HG02642 (cell line): ENCODE data around the gene CDCA7L.
"Not testable (repeated sequence)": the region's sequence is repeated elsewhere in the genome, so short reads cannot be mapped to it uniquely, and the experiment has no call there.

Experiments used
- ATAC-seq: cut with Tn5 transposase; IDR thresholded peaks from one replicate; pipeline ENCODE4 v1.9.1; 2021; ENCODE audit warnings: mild to moderate bottlenecking; ENCODE audit not compliant: unreplicated experiment, poor library complexity

Gene CDCA7L

DNA sequence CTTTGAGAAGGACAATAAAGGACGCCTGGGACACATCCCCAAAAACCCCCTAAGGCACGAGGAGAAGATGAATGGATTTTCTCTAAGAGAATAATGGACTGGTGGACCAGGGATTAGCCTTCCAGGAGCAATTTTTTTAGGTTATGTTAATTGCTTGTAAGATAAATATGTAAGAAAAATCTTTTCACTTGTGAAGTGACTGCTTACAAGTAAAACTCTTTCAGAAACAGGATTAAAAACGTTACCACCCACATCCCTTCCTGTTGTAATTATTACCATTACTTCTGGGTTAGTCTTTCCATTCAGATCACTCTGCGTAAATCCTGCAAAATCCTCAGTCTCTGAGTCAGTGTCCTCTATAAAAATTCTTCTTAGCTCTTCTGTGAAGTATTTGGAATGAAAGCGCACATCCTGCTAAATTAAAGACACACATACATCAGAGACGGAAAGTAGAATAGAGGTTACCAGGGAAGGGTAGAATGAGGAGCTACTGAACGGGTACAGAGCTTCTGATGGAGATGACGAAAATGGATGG is 34.3 kb downstream of the CDCA7L start:
- ATAC-seq, result no peak

DNA sequence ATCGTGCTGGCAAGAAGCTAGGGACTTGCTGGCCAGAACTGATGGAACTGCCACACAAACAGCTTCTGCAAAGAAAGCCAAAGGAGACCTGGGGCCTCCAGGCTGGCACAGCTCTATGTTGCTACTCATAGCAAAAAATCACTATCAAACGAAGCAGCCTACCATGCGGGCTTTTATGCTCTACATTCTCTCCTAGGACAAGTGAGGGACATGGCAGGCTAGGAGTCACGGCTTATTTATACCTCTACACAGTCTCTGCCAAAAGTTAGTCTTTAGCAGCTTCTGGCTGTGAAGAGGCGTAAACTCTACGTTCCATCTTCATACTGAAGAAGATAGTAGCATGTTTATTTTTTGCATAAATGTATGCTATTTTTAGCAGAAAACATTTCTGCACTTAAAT is 35.4 kb downstream of the CDCA7L start:
- no peak for ATAC-seq

DNA sequence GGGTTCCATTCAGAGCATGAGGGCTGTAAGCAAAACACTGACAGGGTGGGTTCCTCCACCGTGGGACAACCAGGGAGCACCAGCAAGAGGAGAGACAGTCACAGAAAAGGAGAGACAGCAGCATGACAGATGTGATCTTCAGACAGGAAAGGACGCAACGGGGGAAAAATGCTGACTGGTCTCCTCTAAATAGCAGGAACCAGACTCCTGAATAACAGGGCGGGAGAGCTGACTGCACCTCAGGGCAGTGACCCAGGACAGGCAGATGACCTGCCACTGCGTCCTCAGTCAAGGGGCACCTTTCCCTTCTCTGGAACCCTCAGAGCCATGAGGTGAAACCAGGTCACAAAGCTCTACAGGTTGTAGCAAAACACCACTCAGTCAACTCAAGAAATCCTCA is 37.0 kb downstream of the CDCA7L start:
- ATAC-seq, result no peak

DNA sequence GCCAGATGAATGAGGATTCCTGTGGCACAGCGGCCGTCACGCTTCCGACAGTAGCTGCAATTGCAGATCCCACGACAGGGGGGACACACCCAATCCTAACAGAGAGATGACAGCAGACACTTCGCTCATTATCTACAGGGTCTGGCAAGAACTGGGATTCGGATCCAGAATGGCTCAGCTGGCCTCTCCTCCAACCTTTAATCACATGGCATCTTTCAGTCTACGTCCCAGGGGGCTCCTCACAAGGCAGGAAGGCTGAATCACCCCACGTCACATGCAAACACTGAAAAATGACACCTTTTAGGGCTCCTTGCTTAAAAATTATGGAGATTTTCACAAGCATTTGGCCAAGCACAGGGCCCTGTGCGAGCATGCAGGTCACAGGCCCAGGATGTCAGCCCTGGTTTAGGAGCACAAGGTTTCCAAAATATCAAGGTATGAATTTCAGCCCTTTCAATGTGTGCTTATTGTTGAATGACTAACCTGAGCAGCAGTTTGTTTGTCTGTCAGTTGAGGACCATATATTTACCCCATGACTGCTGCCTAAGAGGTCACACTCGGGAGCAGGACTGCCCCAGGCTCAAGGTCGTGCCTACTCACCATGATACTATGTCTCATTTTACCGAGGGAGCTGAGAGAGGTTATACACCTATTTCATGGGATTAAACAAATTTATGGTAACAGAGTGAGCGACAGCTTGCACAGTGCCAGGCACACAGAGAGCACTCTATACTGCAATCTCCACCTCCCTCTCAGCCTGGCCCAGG is 42.5 kb downstream of the CDCA7L start:
- ATAC-seq, result no peak

DNA sequence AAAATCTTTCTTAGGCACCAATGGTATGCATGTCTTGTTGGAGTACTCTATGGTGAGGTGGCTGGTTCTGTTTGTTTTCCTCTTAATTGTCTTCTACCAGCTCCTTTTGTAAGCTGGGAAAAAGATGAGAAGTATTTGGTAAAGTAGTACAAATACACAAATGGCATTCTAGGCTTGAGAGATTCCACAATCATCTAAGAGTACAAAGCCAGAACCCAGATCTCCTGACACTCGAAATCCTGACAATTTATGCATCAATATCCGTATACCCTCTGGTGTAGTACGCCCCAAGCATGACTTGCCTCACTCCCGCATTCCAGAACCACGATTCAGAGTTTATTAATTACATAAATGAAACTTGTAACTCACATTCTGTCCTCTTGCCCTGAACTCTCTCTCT is 43.5 kb downstream of the CDCA7L start:
- ATAC-seq, result no peak

DNA sequence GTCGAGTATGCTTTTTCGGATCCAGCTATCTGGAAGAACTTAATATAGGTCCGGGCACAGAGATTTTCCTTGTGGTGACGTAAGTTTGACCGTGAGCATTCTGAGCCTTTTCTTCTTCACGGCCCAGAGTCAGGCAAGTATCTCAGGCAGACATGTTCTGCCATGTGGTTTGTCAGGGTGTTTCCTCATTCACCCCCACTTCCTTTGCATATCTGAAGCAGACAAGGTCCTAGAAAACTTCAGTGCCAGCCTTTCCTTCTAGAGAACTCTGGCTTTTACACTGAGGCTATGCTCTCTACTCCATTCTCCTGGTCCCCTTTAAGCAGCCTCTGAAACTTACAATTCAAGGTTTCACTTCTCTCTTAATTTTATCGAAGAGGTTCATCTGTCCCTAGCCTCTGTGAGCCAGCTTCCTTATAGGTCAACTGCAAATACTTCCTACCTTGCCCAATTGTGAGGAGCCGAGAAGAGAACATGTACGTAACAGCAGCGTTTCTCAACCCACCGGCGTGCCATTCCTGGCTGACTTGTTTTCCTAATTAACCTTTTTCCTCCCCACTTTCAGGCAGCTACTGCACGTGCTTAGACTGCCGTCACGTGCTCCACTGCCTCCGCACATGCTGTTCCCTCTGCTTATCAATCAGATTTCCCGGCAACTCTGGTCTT is 47.3 kb downstream of the CDCA7L start:
- ATAC-seq, result peak; percentile 83

DNA sequence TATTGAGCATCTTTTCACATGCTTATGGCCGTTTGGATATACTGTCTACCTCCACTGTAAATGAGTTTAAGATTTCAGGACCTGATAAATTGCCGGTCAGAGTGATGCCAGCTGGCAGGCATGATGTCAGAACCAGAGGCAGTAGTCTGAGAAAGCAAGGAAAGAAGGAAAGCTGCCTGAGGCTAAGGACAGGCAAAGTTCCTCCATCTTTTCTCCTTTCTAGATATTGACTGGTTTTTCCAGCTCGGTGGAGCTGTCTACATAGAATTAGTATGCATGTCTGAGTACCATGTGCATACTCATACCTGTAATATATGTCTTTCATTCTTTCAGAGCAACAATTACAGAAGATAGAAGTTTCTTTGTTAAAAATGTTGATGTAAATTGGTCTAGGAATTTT is 52.3 kb downstream of the CDCA7L start:
- no peak for ATAC-seq

DNA sequence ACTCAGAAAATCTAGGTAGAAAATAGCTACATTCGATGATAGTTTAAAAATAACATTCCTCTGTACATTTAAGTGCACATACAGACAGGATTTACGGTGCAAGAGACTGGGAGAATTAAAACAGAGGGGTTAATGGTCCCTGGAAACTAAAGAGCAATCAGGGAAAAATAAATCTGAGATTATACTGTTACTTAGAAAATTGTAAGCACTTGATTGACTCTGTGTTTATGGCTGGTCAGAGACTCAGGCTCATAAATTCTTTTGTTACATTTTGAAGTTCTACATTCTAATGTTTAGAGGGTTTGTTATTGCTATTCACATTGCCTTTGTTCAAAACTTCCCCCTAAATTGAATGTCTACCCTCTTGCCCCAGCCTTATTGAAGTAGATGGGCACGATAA is 54.4 kb downstream of the CDCA7L start:
- no peak for ATAC-seq

DNA sequence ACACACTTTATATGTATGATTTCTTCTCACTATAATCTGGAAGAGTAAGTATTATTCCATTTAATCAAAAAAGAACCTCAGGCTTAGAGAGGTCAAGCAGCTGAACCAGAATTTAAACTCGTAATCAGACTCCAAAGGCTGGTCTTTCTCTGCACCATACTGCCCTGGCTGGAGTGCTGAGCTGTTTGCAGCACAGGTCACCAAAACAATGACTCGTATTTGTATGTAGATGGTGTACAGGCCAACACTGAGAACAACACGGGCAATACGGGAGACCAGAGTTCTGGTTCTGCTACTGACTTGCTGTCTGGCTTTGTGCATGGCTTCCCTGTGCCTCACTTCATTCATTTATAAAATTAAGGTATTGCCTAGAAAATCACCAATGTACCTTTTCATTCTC is 57.9 kb downstream of the CDCA7L start:
- ATAC-seq, result no peak

DNA sequence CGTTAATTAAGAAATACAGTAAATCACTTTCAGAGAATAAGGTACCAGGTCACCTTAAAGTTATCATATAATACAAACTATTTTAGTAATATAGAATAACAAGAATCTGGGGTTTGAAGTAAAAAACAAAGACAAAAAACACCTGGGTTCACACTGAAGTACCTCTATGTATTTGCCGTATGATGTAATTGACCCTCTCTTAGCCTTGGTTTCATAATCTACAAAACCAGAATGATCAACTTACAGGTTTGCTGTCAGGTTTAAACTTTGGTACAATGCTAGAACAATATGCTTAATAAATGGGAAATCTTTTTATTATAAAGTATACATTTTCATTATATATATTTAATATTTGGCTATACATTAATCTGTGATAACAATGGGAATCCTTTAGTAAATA is 58.3 kb downstream of the CDCA7L start:
- no peak for ATAC-seq

DNA sequence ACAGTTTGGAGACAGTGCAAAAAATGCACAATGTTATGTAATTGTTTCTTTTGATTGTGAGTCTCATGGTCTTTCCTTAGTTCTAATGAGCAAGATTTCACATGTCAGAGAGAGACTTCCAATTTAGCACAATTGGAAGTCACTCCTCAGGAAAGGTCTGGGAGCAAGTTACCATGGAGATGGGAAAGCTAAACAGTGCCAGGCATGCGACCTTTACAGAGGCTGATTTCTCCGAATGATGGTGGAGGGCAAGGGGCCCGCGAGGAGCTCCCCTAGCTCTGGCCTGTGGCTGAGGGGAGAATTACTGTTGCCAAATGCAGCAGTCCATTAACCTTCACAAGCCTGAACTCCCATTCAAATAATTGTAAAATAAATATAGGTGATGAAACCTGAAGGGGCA is 59.3 kb downstream of the CDCA7L start:
- no peak for ATAC-seq

DNA sequence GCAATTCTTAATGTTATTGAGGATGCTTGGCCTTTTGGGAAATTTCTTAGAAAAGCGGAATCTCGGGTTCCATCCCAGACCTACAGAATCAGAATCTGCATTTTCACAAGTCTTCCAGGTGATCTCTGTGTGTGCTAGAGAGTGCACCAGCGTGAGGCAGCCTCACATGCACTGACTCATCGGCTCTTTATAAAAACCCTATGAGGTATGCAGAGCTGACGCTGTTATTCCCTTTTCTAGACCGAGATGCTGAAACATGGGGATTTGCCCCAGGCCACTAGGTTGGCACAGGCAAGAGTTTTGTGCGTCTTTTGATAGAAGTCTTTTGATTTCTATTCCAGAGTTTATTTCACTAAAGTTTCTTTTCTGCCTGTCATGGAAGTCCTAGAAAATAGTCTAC is 61.2 kb downstream of the CDCA7L start:
- no peak for ATAC-seq

DNA sequence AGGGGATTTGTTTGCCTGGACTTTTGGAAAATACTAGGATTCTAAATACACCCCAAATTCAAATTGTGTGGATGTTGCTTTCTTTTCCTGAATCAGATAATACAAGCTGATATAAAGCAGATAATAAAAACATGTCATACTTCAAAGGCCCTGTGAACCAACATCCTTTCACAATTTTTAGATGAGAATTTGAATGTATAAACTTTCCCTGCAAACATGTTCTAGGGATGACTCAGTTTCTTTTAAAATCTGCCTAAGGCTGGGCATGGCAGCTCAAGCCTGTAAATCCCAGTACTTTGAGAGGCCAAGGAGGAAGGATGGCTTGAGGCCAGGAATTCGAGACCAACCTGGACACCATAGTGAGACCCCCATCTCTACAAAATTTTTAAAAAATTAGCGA is 62.2 kb downstream of the CDCA7L start:
- ATAC-seq, result not testable (repeated sequence)

DNA sequence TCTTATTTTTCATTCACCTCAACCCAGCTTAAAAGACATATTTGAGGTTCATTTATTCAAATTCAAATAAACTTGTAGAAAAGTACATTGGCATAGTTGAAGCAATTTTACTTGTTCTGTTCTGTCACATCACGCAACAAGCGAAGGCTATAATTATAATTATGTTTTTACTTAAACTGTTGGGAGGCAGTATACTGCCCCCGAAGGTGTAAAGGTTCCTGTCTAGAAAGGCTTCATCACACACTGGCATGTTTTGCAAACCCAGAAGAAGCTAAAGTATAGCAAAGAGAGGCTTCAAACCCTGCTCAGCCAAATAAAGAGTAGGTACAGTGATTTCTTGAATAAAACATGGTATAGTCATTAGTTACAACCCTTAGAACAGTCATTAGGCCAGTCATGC is 62.6 kb downstream of the CDCA7L start:
- ATAC-seq, result no peak

DNA sequence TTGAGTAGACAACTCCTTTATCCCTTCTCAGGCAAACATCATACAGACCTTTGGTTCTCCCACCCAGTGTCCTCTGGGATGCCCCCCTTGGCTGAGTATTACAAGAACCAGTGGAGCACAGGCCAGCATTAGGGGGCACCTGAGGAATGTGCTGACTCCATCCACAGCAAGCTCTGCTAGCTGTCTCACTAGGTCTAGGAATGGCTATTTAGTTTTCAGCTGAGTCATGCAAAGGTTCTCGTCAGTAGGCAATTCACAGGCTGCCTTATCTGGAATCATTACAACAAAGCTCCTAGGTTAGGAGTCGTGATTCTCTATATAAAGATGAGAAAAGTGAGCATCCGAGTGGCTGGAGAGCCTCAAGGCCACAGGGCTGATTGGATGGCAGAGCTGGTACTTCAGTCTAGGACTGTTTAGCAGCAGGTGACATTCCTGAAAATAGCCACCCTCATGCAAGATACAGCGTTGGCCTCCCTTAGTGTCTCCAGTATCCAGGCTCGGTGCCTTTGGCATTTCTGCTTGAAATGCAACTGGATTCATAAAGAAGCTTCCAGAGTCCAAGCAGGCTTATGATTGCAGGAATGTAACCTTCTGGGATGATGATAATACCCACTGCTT is 75.8 kb downstream of the CDCA7L start:
- no peak for ATAC-seq

DNA sequence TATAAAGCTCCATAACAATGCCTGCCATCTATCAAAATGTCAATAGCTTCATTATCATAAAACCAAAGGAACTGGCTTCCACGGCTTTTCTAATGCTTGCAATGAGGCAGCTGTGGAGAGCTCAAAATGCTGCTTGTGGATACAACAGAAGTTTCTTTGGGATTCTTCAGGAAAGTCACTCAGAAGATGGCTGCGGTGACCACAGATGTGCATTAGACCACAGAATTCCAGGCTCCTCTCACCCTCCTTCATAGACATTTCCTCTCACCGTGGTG is 77.2 kb downstream of the CDCA7L start:
- ATAC-seq, result no peak

DNA sequence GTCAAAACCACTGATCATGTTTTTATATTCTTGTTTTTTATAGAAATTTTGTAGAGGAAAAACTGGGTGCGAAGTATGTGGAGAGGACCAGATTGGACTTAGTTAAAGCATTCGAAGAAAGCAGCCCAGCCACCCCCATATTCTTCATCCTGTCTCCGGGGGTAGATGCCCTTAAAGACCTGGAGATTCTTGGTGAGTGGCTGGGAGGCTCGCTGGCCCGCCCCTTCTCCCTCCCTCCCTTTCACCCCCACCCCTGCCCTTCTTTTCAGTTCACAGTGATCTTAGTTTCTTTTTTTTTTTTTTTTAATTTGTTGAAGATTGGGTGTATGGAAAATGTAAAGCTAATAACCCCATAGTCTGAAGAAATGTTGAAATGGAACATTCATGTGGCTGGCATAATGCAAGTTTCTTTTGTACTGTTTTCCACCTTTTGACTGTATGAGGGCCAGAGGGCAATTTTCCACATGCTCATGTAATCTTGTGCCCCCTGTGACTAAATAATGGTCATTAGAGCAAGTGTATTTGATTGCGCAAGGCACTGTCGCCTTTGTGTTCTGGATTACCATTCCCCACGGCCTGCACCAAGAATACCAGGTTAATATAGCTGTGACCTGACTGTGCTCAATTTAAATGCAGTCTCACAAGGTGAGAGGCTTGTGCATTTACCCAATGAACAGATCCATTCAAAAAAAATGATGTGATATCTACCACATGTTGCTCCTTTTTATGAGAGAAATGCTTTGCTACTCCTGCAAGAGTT is 77.7 kb downstream of the CDCA7L start:
- ATAC-seq, result no peak

DNA sequence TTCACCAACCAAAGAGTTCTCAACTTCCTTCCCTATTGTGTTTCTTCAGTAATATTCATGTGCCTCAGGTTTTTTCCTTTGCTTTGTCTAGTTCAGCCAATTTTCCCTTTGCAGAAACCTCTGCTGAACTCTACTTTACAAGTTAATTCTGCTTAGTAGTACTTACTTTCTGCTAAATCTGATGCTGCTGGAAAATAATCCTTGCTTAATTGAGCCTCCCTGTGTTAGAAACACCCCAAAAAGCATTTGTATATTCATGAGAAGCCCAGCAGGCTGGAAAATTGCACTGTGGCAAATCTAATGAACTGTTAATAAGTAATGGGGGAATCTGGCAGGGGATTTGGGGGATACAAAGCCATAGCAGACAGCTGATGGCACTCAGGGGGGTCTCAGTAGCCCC is 78.5 kb downstream of the CDCA7L start:
- no peak for ATAC-seq

DNA sequence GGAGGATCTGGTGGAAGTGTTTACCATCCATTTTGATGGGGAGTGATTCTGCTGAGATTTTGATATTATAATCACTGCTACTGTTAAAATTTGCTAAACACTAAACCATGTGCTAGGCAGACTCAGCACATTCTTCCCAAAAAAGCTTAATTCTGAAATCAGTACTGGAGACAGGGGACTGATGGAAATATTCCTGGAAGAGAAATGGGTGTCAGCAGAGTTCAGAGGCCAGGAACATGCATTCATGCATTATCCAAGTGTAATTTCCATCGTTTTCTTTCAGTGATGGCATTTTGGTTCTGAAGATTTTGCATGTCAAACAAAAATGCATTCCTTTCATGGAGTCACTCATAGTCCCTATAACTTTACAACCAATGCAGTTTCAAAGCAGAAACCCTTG is 79.0 kb downstream of the CDCA7L start:
- ATAC-seq, result no peak

DNA sequence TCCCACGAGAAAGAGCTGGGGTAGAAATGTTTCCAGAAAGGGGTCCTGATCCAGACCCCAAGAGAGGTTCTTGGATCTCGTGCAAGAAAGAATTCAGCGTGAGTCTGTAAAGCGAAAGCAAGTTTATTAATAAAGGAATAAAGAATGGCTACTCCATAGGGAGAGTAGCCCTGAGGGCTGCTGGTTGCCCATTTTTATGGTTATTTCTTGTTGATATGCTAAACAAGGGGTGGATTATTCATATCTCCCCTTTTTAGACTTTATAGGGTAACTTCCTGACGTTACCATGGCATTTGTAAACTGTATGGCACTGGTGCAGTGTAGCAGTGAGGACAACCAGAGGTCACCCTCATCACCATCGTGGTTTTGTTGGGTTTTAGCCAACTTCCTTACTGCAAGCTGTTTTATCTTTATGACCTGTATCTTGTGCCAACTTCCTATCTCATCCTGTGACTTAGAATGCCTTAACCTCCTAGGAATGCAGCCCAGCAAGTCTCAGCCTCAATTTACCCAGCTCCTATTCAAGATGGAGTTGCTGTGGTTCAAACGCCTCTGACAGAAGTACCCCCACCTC is 80.0 kb downstream of the CDCA7L start:
- ATAC-seq, result not testable (repeated sequence)

DNA sequence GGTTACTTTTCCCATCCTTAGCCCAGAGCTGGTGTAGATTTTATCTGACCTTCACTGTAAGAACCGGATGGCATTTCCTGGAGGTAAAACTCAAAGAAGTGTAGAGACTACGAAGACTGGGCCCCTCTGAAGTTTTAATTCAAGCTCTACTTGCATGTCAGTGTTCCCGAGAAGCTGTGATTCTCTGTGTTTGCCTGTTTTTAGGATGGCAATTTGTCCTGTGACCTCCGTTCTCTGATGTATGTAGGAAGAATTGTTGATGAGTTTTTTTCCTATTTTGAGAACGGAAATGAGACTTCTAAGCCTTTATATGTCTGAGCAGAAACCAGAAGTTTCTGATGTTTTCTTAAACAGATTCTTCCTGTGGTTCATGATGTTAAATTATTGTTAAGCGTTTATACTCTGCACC is 94.1 kb downstream of the CDCA7L start:
- no peak for ATAC-seq
